ENCODE measurements around the gene CACNA1C.

- TF ChIP-seq, protein P1, sequence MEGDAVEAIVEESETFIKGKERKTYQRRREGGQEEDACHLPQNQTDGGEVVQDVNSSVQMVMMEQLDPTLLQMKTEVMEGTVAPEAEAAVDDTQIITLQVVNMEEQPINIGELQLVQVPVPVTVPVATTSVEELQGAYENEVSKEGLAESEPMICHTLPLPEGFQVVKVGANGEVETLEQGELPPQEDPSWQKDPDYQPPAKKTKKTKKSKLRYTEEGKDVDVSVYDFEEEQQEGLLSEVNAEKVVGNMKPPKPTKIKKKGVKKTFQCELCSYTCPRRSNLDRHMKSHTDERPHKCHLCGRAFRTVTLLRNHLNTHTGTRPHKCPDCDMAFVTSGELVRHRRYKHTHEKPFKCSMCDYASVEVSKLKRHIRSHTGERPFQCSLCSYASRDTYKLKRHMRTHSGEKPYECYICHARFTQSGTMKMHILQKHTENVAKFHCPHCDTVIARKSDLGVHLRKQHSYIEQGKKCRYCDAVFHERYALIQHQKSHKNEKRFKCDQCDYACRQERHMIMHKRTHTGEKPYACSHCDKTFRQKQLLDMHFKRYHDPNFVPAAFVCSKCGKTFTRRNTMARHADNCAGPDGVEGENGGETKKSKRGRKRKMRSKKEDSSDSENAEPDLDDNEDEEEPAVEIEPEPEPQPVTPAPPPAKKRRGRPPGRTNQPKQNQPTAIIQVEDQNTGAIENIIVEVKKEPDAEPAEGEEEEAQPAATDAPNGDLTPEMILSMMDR (conservative IDR thresholded peaks at IDR 0.05; ENCODE audit: low read length), result no peak
- no peak for TF ChIP-seq EZH2phosphoT487 (IDR thresholded peaks at IDR 0.05; ENCODE audit: borderline replicate concordance, low read depth, low read length)
Observed at GRCh38 chr12:2608608-2608945, 555.8 kb downstream of the CACNA1C start.
